ENCODE data around the gene VAPA.

Gene VAPA

DNA sequence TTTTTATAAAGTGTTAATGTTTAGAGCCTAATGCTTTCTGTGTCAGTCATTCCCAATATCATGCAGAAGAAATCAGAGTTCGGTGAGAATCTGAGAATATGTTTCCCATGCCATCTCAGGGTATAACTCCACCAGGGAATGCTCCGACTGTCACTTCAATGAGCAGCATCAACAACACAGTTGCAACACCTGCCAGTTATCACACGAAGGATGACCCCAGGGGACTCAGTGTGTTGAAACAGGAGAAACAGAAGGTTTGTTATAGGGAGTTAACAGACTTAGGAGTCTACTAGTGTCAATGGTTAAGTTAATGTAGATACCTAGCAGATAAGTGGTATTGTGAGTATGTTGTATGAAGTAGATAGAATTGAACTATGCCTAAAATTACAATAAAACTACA is 31.0 kb downstream of the VAPA start:
- no peak for DNase-seq

DNA sequence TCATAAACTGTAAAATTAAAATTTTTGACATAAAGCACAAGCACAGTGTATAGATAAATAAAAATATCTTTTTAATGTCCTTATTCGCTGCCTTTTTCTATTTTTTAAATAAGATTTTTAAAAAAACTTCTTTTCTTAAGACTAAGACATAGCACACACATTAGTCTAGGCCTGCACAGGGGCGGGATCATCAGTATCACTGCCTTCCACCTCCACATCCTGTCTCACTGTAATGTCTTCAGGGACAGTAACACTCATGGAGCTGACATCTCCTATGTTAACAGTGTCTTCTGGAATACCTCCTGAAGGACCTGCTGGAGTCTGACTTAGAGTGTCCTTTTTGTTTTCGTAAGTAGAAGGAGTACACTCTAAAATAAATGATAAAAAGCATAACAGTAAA is 33.0 kb downstream of the VAPA start:
- DNase-seq = no peak

DNA sequence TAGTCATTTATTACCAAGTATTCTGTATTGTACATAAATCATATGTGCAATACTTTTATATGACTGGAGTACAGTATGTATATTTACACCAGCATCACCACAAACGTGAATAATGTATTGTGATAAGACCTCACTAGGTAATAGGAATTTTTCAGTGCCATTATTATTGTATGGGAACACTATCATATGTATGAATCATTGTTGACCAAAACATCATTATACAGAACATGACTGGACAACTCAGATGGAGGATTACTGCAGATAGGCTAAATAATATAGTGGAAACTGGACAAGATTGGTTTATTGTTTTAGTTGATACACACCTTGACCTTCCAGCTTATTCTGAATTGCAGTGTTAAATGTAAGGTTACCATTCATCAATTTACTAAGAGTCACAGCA is 33.4 kb downstream of the VAPA start:
- no peak for DNase-seq

DNA sequence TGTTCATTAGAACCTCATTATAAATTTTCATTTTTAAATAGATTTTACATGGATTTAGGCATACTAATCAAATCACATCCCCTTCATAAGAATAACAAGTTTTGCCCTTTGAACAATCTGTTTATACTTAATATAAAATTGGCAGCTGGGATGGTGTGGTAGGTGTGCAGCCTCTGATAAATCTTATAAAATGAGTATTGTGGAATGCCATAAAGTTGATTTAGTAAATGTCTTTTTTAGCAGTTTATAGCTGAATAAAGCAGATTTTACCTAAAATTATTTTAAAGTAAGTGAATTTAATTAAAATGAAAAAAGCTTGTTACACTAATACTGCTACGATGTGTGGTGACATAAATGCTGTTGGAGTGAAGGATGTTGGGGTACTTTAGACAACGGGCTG is 35.5 kb downstream of the VAPA start:
- DNase-seq = no peak

DNA sequence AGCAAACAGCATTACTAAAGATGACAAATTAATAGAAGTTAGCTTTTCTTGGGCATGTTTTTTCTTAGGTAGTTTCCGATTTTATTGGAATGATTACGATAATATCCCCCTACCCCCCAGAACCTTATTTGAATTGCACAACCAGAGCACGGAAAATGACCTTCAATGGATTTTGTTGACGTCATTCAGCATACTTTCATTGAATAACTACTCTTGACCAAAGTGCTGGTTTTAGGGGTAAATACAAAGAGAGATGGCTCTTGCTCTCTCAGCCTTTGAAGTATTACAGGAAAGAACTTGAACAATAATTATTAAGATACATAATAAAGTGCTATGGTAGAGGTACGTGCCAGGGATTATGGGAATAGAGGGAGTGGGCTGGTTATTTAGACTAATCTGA is 36.0 kb downstream of the VAPA start:
- no peak for DNase-seq

DNA sequence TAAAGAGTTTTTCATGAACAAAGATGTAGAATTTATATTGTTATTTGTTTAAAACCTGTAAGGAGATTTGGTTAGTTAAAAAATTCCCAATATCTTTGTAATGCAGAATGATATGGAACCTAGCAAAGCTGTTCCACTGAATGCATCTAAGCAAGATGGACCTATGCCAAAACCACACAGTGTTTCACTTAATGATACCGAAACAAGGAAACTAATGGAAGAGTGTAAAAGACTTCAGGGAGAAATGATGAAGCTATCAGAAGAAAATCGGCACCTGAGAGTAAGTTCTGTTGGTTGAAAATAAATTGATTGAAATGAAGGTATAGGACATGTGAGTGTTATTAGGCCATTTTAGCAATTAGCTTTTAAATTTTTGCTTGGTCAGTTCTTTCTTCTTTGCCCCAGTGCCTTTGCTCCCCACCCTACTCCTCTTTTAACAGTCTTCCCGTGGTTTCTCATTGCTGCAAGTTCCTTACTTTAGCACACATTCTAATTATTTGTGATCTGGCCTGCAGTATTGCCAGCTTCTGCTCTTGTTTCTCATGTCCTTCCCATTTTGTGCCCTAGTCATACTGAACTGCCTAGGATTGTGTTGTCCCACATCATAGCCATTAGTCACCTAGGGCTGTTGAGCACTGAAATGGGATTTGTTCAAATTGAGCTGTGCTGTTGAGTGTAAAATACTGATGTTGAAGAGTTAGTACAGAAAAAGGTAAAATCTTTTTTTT is 36.6 kb downstream of the VAPA start:
- no peak for DNase-seq

DNA sequence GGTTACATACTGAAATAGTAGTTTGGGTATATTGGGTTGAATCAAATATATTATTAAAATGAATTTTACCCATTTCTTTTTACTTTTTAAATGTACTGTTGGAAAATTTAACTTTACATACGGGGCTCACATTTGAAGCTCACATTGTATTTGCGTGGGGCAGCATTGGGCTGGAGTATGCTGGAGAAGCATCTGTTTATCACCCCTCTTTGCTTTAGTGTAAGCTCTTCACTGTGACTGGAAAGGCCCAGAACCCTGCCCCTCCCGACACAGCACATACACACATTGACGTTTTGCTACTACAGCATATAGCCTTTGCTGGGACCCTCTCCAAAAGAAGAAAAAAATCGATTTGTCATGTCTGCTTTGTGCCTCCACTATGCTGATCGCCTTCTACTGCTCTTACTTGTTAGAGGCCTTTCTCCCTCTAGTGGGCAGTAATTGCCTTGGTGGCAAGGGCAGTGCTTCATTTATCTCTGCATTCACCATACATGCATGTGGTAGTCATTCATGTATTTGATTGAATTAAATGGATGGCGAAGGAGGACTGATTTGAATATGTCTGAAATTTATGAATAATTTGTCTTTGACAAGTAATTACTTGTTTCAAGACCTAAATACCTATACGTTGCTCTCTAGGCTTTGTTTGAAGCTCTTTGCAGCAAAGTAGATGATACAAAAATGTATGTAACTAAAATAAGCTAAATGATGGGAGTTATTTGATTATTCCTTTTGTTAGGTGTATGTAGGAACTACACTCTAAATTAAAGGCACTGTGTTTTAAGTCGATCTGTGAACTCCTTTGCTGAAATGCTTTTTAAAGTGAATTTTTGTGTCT is 37.4 kb downstream of the VAPA start:
- DNase-seq = no peak

DNA sequence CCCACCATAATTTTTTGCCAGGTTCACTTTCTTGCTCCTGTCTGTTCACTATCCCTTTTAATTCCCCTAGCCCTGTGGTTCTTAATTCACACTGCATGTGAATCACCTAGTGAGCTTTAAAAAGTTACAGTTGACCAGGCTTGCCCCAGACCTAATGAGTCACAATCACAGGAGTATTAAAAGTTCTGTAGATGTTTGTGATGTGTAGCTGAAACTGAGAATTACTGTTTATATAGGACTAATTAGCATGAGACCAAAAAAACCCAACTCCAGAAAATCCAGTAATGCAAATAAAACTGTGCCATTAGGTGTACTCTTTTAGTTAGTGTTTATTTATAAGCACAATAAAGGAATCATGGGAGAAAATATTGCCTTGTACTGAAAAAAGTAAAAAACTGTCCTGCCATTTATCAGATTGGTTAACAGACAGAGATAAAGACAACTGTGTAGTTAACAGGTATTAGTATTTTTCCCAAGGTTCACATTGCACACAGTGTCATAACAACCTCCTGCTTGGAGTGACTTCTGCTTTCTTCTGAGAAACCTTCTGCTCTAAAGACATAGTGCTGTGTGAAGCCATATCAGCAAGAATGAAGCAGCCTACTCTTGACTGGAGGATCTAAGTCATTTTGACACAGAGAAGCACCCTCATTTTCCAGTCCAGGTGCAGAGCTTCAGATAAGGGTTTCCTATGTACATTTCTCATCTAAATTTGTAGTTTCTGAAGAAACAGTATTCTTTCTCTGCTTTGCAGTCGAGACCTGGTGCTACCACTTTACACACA is 39.0 kb downstream of the VAPA start:
- DNase-seq = no peak

DNA sequence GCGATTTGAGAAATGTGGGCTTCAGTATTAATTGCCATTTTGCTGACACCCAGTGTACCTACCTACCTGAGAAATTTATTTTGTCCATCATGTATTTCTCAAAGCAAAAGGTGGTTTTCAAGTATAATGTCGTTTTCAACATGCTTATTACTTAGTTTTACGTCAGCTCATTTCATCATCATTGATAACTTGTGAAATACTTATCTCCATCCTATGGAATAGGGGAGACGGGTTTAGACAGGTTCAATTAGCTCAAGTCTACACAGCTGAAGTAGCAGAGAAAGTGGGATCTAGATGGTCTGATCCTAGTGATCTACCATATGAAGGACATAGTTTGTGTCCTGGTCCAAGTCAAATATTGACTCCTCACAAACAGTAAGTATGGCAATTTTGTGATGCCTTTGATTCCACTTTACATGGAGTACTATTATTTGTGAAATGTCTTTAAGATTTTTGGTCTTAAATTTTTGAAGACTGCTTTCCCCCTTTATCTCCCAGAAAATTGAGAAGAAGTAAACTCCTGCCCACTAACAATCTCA is 45.1 kb downstream of the VAPA start:
- DNase-seq = no peak

DNA sequence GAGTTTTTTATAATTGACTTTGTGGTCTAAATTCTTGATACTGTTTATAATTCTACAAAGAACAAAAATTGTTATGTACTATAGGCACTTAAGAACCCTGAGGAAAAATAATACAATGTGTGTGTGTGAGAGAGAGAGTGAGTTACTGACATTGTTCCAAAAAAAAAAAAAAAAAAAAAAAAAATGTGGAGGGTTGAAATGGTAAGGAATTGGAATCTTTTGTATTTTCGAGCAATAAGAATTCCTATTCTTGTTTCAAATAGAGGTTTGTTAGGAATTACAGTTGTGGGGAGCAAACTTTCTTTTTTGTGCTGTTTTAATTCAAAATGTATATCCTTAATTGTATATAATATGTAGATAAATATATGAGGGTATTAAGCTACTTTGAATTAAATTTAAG is 45.7 kb downstream of the VAPA start:
- no peak for DNase-seq

DNA sequence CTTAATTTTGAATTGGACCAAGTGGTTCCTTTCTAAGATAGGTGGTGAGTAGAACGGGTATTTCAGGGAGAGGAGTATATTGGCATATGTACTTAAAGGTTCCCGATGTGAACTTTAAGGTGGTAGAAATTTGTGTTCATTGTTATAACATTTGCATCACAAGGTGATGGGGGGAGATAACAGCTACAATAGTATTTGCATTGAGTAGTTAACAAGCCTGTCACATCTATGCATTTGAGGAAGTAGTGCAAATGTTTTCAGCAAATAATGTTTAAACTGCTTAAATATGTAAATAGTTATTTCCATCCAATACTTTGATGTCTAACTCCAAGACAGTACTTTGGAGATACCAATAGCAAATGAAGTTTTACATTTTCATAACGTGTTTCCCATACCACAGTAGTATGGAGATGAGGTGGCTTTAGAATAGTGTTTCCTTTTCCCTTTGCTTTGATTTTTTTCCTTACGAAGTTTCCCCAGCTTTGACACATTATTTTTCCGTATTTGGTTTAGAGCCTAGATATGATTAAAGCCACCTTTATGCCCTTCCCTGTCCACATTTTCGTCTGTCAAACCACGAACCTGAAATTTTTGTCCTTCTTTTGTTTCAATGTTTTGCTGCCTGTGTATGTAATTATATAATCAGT is 46.6 kb downstream of the VAPA start:
- DNase-seq = no peak

DNA sequence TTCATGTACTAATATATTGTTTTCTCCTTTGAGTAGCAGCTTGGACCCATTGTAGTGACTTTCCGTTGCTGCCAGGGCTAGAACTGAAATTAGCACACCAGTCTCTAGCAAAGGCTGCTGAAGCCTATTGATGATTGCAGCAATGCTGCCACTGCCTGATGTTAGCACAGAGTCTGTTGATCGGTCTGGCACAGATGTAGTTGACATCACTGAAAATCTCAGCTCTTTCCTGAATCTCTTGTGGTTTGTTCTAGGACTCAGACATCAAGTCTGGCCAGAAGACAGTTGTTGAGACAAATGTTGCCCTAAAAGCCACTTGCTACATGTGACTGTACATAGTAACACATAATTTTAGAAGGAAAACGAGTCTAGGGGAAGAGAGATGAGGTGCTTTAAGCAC is 47.2 kb downstream of the VAPA start:
- no peak for DNase-seq

DNA sequence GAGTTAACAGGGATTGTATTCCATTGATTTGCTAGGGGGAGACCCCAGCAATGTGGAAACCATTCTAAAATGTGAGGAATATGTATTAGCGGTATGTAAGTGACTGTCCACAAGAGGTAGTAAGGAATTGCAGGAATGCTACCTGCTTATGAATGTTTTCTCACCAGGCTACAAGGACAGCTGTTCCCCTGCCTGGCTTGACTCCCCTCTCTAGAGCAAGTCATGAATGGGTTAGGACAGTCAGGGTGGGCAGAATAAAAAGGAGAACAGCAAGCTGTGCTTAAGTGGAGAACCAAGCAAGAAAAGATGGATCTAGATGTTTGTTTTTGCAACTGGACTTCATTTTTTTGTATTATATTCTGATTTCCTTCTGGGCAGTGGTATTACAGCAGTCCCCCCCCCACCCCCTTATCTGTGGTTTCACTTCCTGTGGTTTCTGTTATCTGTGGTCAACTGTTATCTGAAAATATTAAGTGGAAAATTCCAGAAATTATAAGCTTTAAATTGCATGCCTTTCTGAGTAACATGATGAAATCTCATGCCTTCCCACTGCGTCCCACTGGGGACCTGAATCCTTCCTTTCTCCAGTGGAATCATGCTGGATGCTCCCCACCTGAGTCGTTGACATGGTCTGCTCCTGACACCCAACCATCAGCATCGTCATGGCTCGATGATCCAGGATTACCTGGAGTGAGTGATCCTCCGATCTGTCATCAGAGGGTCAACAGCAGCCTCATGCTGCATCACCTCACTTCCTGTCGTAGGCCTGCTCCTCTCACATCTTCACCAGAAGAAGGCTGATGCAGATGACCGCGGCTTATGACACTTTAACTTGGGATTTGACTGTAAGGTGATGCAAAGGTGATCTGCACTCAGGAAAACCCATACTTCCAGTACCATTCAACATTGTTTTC is 52.2 kb downstream of the VAPA start:
- no peak for DNase-seq

DNA sequence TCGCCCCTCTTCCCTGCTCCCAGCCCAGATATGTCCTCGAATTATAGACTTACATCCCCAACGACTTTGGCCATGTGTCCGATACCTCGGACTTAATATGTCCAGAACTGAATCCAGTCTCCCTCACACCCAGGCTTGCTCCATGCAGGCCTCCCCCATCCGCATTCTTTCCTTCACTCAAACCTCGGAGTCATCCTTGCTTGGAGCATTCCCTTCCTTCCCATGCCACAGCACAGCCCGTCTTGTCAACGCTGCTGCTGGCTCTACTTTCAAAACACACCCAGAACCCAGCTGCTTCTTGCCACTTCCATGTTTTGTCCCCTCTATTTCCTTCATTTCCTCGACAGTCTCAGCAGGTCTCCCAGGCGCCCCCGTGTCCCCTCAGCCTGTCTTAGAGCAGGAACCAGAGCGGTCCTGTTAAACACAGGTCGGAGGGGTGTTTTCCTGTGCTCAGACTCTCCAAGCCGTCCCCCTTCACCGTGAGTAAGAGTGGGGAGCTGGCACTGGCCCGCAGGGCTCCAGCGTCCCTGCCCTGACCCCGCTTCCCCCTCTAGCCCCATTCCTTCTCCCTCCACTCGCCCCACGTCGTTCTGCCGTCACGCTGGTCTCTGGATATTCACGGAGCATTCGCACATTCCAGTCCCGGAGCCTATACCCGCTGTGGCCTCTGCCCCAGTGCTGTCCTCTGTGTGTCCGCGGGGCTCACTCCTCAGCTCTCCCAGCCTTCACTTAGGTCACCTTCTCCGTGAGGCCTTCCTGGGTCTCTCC is 54.4 kb downstream of the VAPA start:
- DNase-seq = no peak

DNA sequence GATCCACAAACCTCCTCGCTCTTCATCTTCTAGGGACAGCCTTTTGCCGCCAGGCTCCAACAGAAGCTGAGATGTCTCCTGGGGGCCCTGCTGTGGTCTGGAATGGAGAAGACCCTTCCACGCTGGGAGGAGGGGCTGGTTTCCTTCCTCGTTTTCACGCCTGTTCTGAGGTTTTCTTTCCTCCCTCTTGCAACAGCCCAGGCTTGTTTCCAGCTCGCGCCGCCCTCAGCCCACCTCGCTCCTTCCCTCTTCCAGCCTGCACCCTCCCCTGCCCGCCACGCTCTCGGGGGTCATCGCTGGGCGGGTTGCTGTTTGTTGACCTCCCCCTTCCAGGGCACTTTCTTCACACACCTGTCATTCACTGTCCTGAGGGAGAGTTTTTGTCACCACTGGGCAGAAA is 55.4 kb downstream of the VAPA start:
- no peak for DNase-seq

DNA sequence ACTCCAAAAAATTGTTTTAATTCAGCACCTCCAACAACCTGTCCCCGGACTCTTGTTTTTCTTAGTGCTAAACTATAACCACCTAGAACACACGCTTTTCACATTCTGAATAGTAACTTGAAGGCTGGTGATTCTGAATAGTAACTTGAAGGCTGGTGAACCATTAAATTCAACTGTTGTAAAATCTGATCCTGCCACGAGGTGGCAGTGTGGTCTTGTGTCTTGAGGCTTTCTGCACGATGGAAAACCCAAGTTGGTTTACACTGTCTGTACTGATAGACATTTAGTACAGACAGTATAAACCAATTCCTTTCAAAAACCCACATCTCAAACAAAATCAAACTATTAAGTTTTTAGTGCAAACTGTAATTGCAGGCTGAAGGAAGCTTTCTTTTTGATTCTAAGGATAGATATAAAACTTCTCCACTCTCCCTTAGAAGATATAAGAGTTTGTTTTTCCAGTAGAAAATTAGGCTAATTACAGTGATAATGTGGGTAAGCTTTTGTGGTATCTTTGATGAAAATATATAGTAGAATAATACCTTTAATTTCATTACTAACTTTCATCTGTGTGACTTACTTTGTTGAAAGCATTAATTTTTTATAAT is 57.6 kb downstream of the VAPA start:
- DNase-seq = peak; percentile 55 to 58

DNA sequence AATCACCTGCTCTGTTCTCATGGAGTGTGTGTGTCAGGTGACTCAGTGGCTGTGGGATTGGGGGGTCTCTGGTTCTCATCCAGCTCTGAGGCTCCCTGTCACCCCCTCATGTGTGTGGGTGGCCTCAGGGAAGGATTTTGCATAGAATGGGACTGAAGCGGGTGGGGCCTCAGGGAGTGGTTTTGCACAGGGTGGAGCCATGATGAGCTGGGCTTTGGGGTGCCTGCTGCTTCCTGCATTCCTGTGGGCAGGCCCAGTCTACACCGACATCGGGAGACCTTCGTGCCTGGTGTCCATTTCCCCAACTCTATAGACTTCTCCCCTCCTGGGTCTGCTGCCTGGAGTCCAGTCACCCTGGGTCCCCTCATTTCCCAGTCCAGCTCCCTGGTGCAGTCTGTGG is 59.7 kb downstream of the VAPA start:
- no peak for DNase-seq

DNA sequence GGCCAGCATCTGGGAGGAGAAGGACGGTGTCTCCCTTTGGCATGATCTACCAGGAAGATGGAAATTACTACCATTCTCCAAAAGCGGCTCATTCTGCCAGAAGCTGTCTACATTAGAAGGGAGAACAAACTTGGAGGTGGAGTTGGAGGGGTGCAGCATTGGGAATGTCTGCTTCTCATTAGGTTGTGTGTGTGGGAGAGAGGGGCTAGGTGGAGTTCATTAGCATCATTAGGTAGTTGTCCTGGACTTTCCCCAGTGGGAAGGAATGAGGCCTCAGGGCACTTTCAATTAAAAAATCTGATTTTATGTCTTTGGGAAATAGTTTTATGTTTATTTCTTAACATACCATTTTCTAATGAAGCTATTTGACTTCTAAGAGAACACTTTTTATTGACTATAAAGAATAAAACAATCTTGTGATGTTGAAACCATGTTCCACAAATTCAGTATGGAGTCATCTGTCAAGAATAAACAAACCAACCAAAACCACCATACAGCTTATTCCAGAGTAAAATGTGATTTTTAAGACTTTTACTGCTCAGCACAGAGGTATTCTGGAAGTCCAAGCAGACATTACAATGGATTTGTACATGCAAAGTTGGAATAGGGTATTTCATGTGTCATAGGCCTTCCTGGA is 60.6 kb downstream of the VAPA start:
- DNase-seq = no peak

DNA sequence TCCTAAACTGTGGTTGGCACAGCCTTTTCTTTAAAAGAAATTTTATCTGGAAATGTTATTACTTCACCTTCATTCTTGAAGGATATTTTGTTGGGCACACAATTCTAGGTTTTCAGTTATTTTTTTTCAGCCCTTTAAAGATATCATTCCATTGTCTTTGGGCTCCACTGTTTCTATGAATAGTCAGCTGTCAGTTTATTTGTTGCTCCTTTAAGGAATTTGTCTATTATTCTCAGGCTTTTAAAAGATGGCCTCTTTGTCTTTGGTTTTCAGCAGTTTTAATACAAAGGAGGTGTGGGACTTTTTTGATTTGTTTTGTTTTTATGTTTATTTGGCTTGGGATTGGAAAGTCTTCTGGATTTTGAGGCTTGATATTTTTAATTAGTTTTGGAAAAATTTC is 61.8 kb downstream of the VAPA start:
- DNase-seq = no peak

DNA sequence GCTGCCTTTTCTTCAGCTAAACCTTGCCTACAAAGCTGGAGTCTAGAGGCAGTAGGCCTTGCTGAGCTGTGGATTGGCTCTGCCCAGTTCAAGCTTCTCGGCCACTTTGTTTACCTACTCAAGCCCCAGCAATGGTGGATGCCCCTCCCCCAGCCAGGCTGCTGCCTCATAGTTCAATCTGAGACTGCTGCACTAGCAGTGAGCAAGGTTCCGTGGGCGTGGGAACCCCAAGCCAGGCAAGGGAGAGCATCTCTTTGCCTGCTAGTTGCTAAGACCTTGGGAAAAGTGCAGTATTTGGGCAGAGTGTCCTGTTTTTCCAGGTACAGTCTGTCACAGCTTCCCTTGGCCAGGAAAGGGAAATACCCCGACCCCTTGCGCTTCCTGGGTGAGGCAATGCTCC is 68.9 kb downstream of the VAPA start:
- DNase-seq = no peak
